Tibial nerve (tissue), 4 donors: Measurements from ENCODE around the gene PRDM5. TPM values are rescaled to one million over a fixed set of nuclear protein-coding genes. Genes with fewer than 3 reads are reported as not detected.

Experiments
- DNase-seq, 2 donors: peaks; one replicate each; pipeline ENCODE4 v3.0.0-alpha.2; 2019; ENCODE audit warnings: low spot score in 2 of 2
- H3K27ac ChIP-seq, 4 donors: fragments of 200-600 bp; sonication (generic) in 3 of 4; one replicate each; pipeline ENCODE4 v1.5.1; 2017 to 2019; ENCODE audit warnings: mild to moderate bottlenecking in 1 of 4
- H3K27me3 ChIP-seq, 2 donors: fragments of 200-600 bp; sonication (generic) in 1 of 2; one replicate each; pipeline versions ENCODE4 v1.5.1 to v1.6.0; 2017 to 2019
- H3K36me3 ChIP-seq, 3 donors: fragments of 200-600 bp; sonication (generic); one replicate each; pipeline ENCODE4 v1.5.1; 2018 to 2019
- H3K4me1 ChIP-seq, 4 donors: fragments of 200-600 bp; sonication (generic) in 3 of 4; one replicate each; pipeline ENCODE4 v1.5.1; 2017 to 2019
- H3K4me3 ChIP-seq, 4 donors: fragments of 200-600 bp; sonication (generic) in 3 of 4; one replicate each; pipeline ENCODE4 v1.5.1; 2017 to 2019; ENCODE audit warnings: mild to moderate bottlenecking in 1 of 4, moderate library complexity in 1 of 4
- H3K9me3 ChIP-seq, 4 donors: fragments of 200-600 bp; sonication (generic) in 3 of 4; one replicate each; pipeline ENCODE4 v1.5.1; 2017 to 2019
- EP300 ChIP-seq, 2 donors: sonication (generic); formaldehyde crosslinking; IDR thresholded peaks; one replicate each; pipeline ENCODE4 v1.6.1; 2017; ENCODE audit warnings: antibody characterized with exemption in 2 of 2, mild to moderate bottlenecking in 1 of 2
- POLR2A ChIP-seq, 2 donors: fragments of 450-650 bp; IDR thresholded peaks; one replicate each; pipeline ENCODE4 v1.6.1; 2017; ENCODE audit warnings: antibody characterized with exemption in 2 of 2, mild to moderate bottlenecking in 2 of 2, moderate library complexity in 2 of 2
- WGBS, 2 donors: methylation state at CpG; one replicate each; pipeline ENCODE4 v1.1.5; 2018; 5-methylcytosine and 5-hydroxymethylcytosine counted together
- total RNA-seq, 4 donors: library from RNA; depleted of rRNA; stranded (reverse); fragments of >200 nt; gene quantifications; one replicate each; pipeline ENCODE4 v1.1.0, GENCODE V29; 2016
- TF ChIP-seq, protein P1 (sequence below), 5 experiments: fragments of 200-600 bp in 3 of 5; fragments of 450-650 bp in 2 of 5; sonication (generic) in 3 of 5; IDR thresholded peaks; one replicate each; pipeline ENCODE4 v1.5.1; 2016 to 2019; ENCODE audit warnings: antibody characterized with exemption in 5 of 5, mild to moderate bottlenecking in 3 of 5, moderate library complexity in 2 of 5

Gene PRDM5
- total RNA-seq, 4 donors from 2014 or later = 18.9 to 46.3 (median 31.1) TPM

DNA sequence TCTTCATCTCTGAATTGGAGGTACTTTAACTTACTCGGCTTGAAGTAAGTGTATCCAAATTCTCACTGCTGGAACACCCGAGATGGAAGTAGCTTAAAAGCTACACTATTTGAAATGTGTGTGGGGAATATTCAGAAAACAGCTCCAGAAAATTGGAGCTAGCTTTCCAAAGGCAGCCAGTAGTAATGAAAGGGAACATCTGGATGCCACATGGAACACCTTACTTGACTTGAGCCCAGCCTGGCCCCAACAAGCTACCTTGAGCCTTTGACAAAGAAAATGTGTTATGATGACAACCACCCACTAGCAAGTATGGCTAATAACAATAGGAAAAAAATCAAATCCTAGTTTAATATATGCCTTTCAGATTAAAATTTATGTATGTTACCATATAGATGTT, 161.5 kb downstream of the PRDM5 start:
- no peaks in the 10 kb centered on the region for H3K9me3 ChIP-seq
- no peak for TF ChIP-seq EP300 (IDR thresholded peaks at IDR 0.05)
- no peak overlapping the region for H3K27ac ChIP-seq
- no peaks in the 10 kb centered on the region for H3K27me3 ChIP-seq
- no peak overlapping the region for H3K4me3 ChIP-seq
- no peak for DNase-seq
- 78 to 91% methylated on average over 2 of the region's 2 CpGs for WGBS, 2 donors
- H3K36me3 ChIP-seq = peaks cover 0 to 9% (median 0%) of the 10 kb centered on the region in 3 donors
- H3K4me1 ChIP-seq = no peaks in the 10 kb centered on the region

- Histone ChIP-seq H3K36me3 (peaks cover 0 to 16% (median 0%) of the 10 kb centered on the region in 3 donors), H3K27me3 (no peaks in the 10 kb centered on the region), H3K4me3 (no peak overlapping the region), H3K4me1 (no peaks in the 10 kb centered on the region), H3K27ac (no peak overlapping the region), H3K9me3 (no peaks in the 10 kb centered on the region)
- no peak for DNase-seq
- TF ChIP-seq POLR2A (IDR thresholded peaks at IDR 0.05) = no peak
- TF ChIP-seq, protein P1, sequence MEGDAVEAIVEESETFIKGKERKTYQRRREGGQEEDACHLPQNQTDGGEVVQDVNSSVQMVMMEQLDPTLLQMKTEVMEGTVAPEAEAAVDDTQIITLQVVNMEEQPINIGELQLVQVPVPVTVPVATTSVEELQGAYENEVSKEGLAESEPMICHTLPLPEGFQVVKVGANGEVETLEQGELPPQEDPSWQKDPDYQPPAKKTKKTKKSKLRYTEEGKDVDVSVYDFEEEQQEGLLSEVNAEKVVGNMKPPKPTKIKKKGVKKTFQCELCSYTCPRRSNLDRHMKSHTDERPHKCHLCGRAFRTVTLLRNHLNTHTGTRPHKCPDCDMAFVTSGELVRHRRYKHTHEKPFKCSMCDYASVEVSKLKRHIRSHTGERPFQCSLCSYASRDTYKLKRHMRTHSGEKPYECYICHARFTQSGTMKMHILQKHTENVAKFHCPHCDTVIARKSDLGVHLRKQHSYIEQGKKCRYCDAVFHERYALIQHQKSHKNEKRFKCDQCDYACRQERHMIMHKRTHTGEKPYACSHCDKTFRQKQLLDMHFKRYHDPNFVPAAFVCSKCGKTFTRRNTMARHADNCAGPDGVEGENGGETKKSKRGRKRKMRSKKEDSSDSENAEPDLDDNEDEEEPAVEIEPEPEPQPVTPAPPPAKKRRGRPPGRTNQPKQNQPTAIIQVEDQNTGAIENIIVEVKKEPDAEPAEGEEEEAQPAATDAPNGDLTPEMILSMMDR (IDR thresholded peaks at IDR 0.05) = no peak
- no peak for TF ChIP-seq EP300 (IDR thresholded peaks at IDR 0.05)
- WGBS, 2 donors = 91 to 92% methylated on average over 2 of the region's 2 CpGs
These were observed 162.5 kb downstream of the PRDM5 start for GRCh38 chr4:120760047-120760446.

DNA sequence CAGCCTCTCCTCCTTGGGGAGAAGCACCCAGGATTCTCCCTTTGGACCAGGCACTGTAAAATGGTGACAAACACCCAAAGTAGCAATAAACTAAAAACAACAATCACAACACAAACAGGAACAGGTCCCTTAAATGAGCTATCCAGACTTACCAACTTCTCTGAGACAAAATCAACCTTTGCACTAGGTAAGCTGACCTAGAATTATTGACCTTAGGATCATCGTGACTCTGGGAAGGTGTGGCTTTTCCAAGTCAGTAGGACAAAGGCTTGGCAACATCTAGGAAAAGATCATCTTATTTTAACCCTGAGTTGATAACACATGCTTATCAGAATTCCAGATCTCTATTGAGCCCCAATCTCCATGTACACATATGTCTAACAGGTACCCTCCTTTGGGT, 166.7 kb downstream of the PRDM5 start:
- Histone ChIP-seq H3K9me3 (peaks cover 0 to 6% (median 0%) of the 10 kb centered on the region in 4 donors), H3K27me3 (no peaks in the 10 kb centered on the region), H3K4me1 (no peaks in the 10 kb centered on the region), H3K27ac (no peak overlapping the region), H3K36me3 (peaks cover 0 to 34% (median 0%) of the 10 kb centered on the region in 3 donors), H3K4me3 (no peak overlapping the region)
- 79 to 93% methylated on average over 1 of the region's 1 CpG for WGBS, 2 donors
- no peak for DNase-seq
- TF ChIP-seq POLR2A (IDR thresholded peaks at IDR 0.05) (no peak), EP300 (IDR thresholded peaks at IDR 0.05) (no peak)
- TF ChIP-seq, protein P1 (IDR thresholded peaks at IDR 0.05) = no peak

DNA sequence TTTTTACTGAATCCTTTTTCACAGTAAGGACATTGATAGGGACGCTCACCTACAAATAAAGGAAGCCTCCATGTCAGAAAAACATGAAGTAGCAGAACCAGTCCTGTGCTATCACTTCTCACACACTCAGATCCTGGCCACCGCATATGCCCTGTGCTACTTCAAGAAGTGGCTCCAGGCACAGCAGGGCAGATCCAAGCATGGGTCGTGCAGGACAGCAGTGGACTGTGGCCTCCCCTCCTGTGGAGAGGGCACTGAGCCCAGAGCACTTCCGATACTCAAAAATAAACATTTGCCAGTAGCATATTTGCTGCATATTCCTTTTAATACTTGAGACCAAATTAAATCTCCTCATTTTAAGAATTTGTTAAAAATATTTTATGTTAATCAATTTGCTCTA, 167.9 kb downstream of the PRDM5 start:
- TF ChIP-seq POLR2A (IDR thresholded peaks at IDR 0.05) (no peak), EP300 (IDR thresholded peaks at IDR 0.05) (no peak)
- TF ChIP-seq, protein P1 (IDR thresholded peaks at IDR 0.05) = no peak
- WGBS, 2 donors = 81 to 84% methylated on average over 4 of the region's 4 CpGs
- H3K4me1 ChIP-seq = no peaks in the 10 kb centered on the region
- no peaks in the 10 kb centered on the region for H3K27me3 ChIP-seq
- H3K9me3 ChIP-seq = peaks cover 0 to 15% (median 0%) of the 10 kb centered on the region in 4 donors
- DNase-seq = no peak
- H3K36me3 ChIP-seq = peaks cover 0 to 47% (median 0%) of the 10 kb centered on the region in 3 donors
- no peak overlapping the region for H3K4me3 ChIP-seq
- no peak overlapping the region for H3K27ac ChIP-seq

GRCh38 chr4:120753854-120754253, 168.7 kb downstream of the PRDM5 start:
- peaks cover 0 to 15% (median 0%) of the 10 kb centered on the region in 4 donors for H3K9me3 ChIP-seq
- peaks cover 0 to 54% (median 0%) of the 10 kb centered on the region in 3 donors for H3K36me3 ChIP-seq
- H3K27ac ChIP-seq = no peak overlapping the region
- DNase-seq = no peak
- 58 to 70% methylated on average over 1 of the region's 1 CpG for WGBS, 2 donors
- no peaks in the 10 kb centered on the region for H3K27me3 ChIP-seq
- H3K4me1 ChIP-seq = no peaks in the 10 kb centered on the region
- H3K4me3 ChIP-seq = no peak overlapping the region
- TF ChIP-seq EP300 (IDR thresholded peaks at IDR 0.05) (no peak), POLR2A (IDR thresholded peaks at IDR 0.05) (no peak)
- TF ChIP-seq, protein P1 (IDR thresholded peaks at IDR 0.05) = no peak

GRCh38 chr4:120750152-120750525, 172.4 kb downstream of the PRDM5 start:
- peaks cover 0 to 55% (median 0%) of the 10 kb centered on the region in 3 donors for H3K36me3 ChIP-seq
- H3K9me3 ChIP-seq = peaks cover 0 to 15% (median 0%) of the 10 kb centered on the region in 4 donors
- TF ChIP-seq POLR2A (IDR thresholded peaks at IDR 0.05) (no peak), EP300 (IDR thresholded peaks at IDR 0.05) (no peak)
- TF ChIP-seq, protein P1 (IDR thresholded peaks at IDR 0.05) = no peak
- H3K4me3 ChIP-seq = no peak overlapping the region
- H3K27ac ChIP-seq = no peak overlapping the region
- DNase-seq = no peak
- WGBS, 2 donors = 95 to 97% methylated on average over 5 of the region's 5 CpGs
- no peaks in the 10 kb centered on the region for H3K4me1 ChIP-seq
- H3K27me3 ChIP-seq = no peaks in the 10 kb centered on the region
